IMR-90 (cell line): Measurements from ENCODE around the gene ST6GALNAC4. TPM values are rescaled to one million over a fixed set of nuclear protein-coding genes. Genes with fewer than 3 reads are reported as not detected.
A peak's percentile ranks its signal among the peaks of the same experiment; 100 is the strongest.

Experiments
- ATAC-seq: fragments of 200-7000 bp; cut with Tn5 transposase; 2 replicates; pipeline ENCODE4 v1.9.1; 2020; ENCODE audit warnings: low read depth, mild to moderate bottlenecking, moderate library complexity
- BruUV-seq: library from RNA; stranded (reverse); fragments of 400-500 nt; replicated peaks from 2 replicates; lab custom pipeline; 2021; lab: Mats Ljungman, UMichigan
- CTCF ChIA-PET: fragments of 300-600 bp; formaldehyde crosslinking; extraction: SDS; loops from one replicate; lab custom pipeline; 2021; ENCODE audit warnings: antibody characterized with exemption; lab: Yijun Ruan, JAX
- POLR2A ChIA-PET: fragments of 300-600 bp; sonication (Branson Sonifier 250); formaldehyde crosslinking; loops from one replicate; lab custom pipeline; 2022; ENCODE audit warnings: antibody characterized with exemption; ENCODE audit not compliant: unreplicated experiment; lab: Charles Lee
- DNase-seq: peaks from one replicate; pipeline ENCODE4 v3.0.0; 2013
- H2AFZ ChIP-seq: replicated peaks from 2 replicates; pipeline ENCODE3; 2013; ENCODE audit warnings: low read length, mild to moderate bottlenecking; ENCODE audit not compliant: poor library complexity
- H2AK5ac ChIP-seq: 2 replicates; pipeline ENCODE4 v1.6.1; 2013; ENCODE audit warnings: low read depth, low read length, inconsistent platforms
- H2AK9ac ChIP-seq: replicated peaks from 2 replicates; pipeline ENCODE3; 2013; ENCODE audit warnings: mild to moderate bottlenecking, low read depth, low read length, moderate library complexity; ENCODE audit not compliant: poor library complexity
- H2BK120ac ChIP-seq: 2 replicates; pipeline ENCODE4 v1.6.1; 2013; ENCODE audit warnings: low read depth, low read length, inconsistent platforms
- H2BK15ac ChIP-seq: 3 replicates; pipeline ENCODE4 v1.6.1; 2013; ENCODE audit warnings: low read depth, low read length, inconsistent platforms
- H2BK20ac ChIP-seq: 2 replicates; pipeline ENCODE4 v1.6.1; 2013; ENCODE audit warnings: low read depth, mild to moderate bottlenecking, inconsistent platforms, low read length, moderate library complexity
- H2BK5ac ChIP-seq: 2 replicates; pipeline ENCODE4 v1.6.1; 2013; ENCODE audit warnings: mild to moderate bottlenecking, low read depth, low read length, inconsistent platforms; ENCODE audit not compliant: poor library complexity, severe bottlenecking
- H3K14ac ChIP-seq: replicated peaks from 2 replicates; pipeline ENCODE4 v1.6.1; 2013; ENCODE audit warnings: low read depth, low read length, inconsistent platforms
- H3K18ac ChIP-seq: 2 replicates; pipeline ENCODE4 v1.6.1; 2013; ENCODE audit warnings: low read depth, low read length, control low read depth
- H3K23ac ChIP-seq: 2 replicates; pipeline ENCODE4 v1.6.1; 2013; ENCODE audit warnings: low read depth, low read length, inconsistent platforms
- H3K27ac ChIP-seq: 2 replicates; pipeline ENCODE4 v1.5.1; 2013; ENCODE audit warnings: mild to moderate bottlenecking, control low read depth, low read length; ENCODE audit not compliant: insufficient read depth
- H3K27me3 ChIP-seq: 2 replicates; pipeline ENCODE4 v1.6.1; 2013; ENCODE audit warnings: low read length; ENCODE audit not compliant: control insufficient read depth, insufficient read depth
- H3K36me3 ChIP-seq: 2 replicates; pipeline ENCODE4 v1.6.1; 2013; ENCODE audit warnings: low read length, mixed read lengths; ENCODE audit not compliant: control insufficient read depth, insufficient read depth
- H3K4ac ChIP-seq: 2 replicates; pipeline ENCODE4 v1.6.1; 2013; ENCODE audit warnings: low read depth, low read length, inconsistent platforms
- H3K4me1 ChIP-seq: 2 replicates; pipeline ENCODE4 v1.6.1; 2013; ENCODE audit warnings: low read length, mixed read lengths; ENCODE audit not compliant: control insufficient read depth, insufficient read depth
- H3K4me2 ChIP-seq: 2 replicates; pipeline ENCODE4 v1.6.1; 2013; ENCODE audit warnings: low read depth, mild to moderate bottlenecking, control low read depth, low read length, moderate library complexity
- H3K4me3 ChIP-seq: 2 replicates; pipeline ENCODE4 v1.5.1; 2013; ENCODE audit warnings: low read depth, mild to moderate bottlenecking, control low read depth, low read length, moderate library complexity; ENCODE audit not compliant: insufficient read depth
- H3K56ac ChIP-seq: 2 replicates; pipeline ENCODE4 v1.6.1; 2013; ENCODE audit warnings: low read length, inconsistent platforms; ENCODE audit not compliant: insufficient read depth; ENCODE audit errors: extremely low read depth
- H3K79me1 ChIP-seq, 2 experiments: 2 replicates each; pipeline ENCODE4 v1.6.1; 2013; ENCODE audit warnings: low read length in 2 of 2, inconsistent platforms in 1 of 2, low read depth in 1 of 2
- H3K9ac ChIP-seq: 2 replicates; pipeline ENCODE4 v1.6.1; 2013; ENCODE audit warnings: low read depth, low read length, control low read depth
- H3K9me1 ChIP-seq: 2 replicates; pipeline ENCODE4 v1.6.1; 2013; ENCODE audit warnings: low read length, inconsistent platforms; ENCODE audit not compliant: insufficient read depth
- H3K9me3 ChIP-seq: 2 replicates; pipeline ENCODE4 v1.6.1; 2013; ENCODE audit warnings: low read length; ENCODE audit not compliant: control insufficient read depth, insufficient read depth
- H4K20me1 ChIP-seq: 2 replicates; pipeline ENCODE4 v1.6.1; 2013; ENCODE audit warnings: low read length, inconsistent platforms; ENCODE audit not compliant: insufficient read depth
- H4K5ac ChIP-seq: 2 replicates; pipeline ENCODE4 v1.6.1; 2013; ENCODE audit warnings: mild to moderate bottlenecking, low read depth, low read length, control low read depth
- H4K8ac ChIP-seq, 2 experiments: 2 replicates each; pipeline ENCODE4 v1.6.1; 2013; ENCODE audit warnings: low read depth in 2 of 2, low read length in 2 of 2, control low read depth in 1 of 2, inconsistent platforms in 1 of 2
- H4K91ac ChIP-seq: 2 replicates; pipeline ENCODE4 v1.6.1; 2013; ENCODE audit warnings: low read depth, low read length, inconsistent platforms; ENCODE audit not compliant: insufficient read depth
- CEBPB ChIP-seq: IDR thresholded peaks from 2 replicates; pipeline ENCODE4 v1.6.1; 2012; ENCODE audit warnings: low read depth, low read length, improper control_type of control experiment
- ELK1 ChIP-seq: fragments of 150-350 bp; IDR thresholded peaks from 2 replicates; pipeline ENCODE4 v1.6.1; 2016; ENCODE audit warnings: low read depth, mild to moderate bottlenecking, low read length, moderate library complexity, borderline replicate concordance
- FOS ChIP-seq: fragments of 150-350 bp; IDR thresholded peaks from 2 replicates; pipeline ENCODE4 v1.6.1; 2016; ENCODE audit warnings: low read depth, low read length
- POLR2A ChIP-seq: IDR thresholded peaks from 2 replicates; pipeline ENCODE4 v1.6.1; 2012; ENCODE audit warnings: mild to moderate bottlenecking, low read depth, low read length
- RAD21 ChIP-seq: IDR thresholded peaks from 2 replicates; pipeline ENCODE4 v1.6.1; 2012; ENCODE audit warnings: low read length, improper control_type of control experiment
- USF2 ChIP-seq: fragments of 150-350 bp; IDR thresholded peaks from 2 replicates; pipeline ENCODE4 v1.6.1; 2017; ENCODE audit warnings: mild to moderate bottlenecking, antibody characterized with exemption, low read length, low read depth
- WGBS, 2 experiments: methylation state at CpG; one replicate each; pipeline versions ENCODE4 v1.1.5 to v1.1.7; 2013; ENCODE audit warnings: missing lambda C conversion rate in 2 of 2; ENCODE audit not compliant: insufficient read length in 1 of 2; ENCODE audit errors: extremely low coverage in 2 of 2; 5-methylcytosine and 5-hydroxymethylcytosine counted together
- dilution Hi-C: fragments of 300-500 bp; cut with HindIII; formaldehyde crosslinking; loops from one replicate; pipeline ENCODE4 v1.14.3; 2018; ENCODE audit warnings: low sequenced_read_pairs; ENCODE audit not compliant: unreplicated experiment
- in situ Hi-C: fragments of 300-500 bp; cut with MboI; formaldehyde crosslinking; loops from 3 replicates; pipeline ENCODE4 v1.14.3; 2019; ENCODE audit warnings: low sequenced_read_pairs, inconsistent platforms, mixed read lengths
- intact Hi-C: fragments of 100-400 bp; cut with micrococcal nuclease; formaldehyde crosslinking; loops from 2 replicates; pipeline ENCODE4 v1.10.0; 2022
- polyA plus RNA-seq, 3 experiments: library from polyadenylated mRNA; depleted of rRNA; stranded (reverse); fragments of >200 nt; gene quantifications; 2 replicates each; pipeline ENCODE4 v1.2.3, GENCODE V29; 2012; ENCODE audit warnings: low replicate concordance in 1 of 3
- total RNA-seq: library from RNA; depleted of rRNA; stranded (reverse); fragments of >200 nt; gene quantifications from 2 replicates; pipeline ENCODE4 v1.2.3, GENCODE V29; 2012
- TF ChIP-seq, protein P1 (sequence below): conservative IDR thresholded peaks from 2 replicates; pipeline ENCODE4 v1.5.1; 2012; ENCODE audit warnings: mild to moderate bottlenecking, low read depth, low read length, improper control_type of control experiment

ST6GALNAC4 gene
- total and polyA plus RNA-seq, 2 of the 4 experiments (the other 2 are of a cell fraction): 12.5 to 32.9 TPM

GRCh38 chr9:127960410-127961154, 43.7 kb upstream of the ST6GALNAC4 start:
- Histone ChIP-seq H3K56ac (no peak overlapping the region), H4K8ac (peak overlapping the region in 1 of 2 experiments; percentile 10; a peak in 1 of 4 replicates), H2AK9ac (peak overlapping the region; percentile 11), H3K23ac (peak overlapping the region; percentile 25; the same call in 1 of the 2 replicates), H3K18ac (no peak overlapping the region; the same call in 1 of the 2 replicates), H3K79me1 (peaks cover 30 to 75% of the 10 kb centered on the region in 2 experiments), H3K4me1 (peaks cover 26% of the 10 kb centered on the region), H3K27ac (no peak overlapping the region), H3K9me1 (peaks cover 5% of the 10 kb centered on the region), H3K27me3 (no peaks in the 10 kb centered on the region), H3K14ac (no peak overlapping the region), H2BK20ac (no peak overlapping the region), H2AK5ac (peak overlapping the region; percentile 30; the same call in 1 of the 2 replicates), H3K36me3 (no peaks in the 10 kb centered on the region), H4K20me1 (peaks cover 5% of the 10 kb centered on the region), H2BK5ac (no peak overlapping the region), H3K4me3 (no peak overlapping the region), H4K91ac (no peak overlapping the region), H3K9me3 (no peaks in the 10 kb centered on the region; the same call in 1 of the 2 replicates), H2BK120ac (no peak overlapping the region), H3K9ac (no peak overlapping the region; the same call in 1 of the 2 replicates), H2BK15ac (no peak overlapping the region), H3K4me2 (no peak overlapping the region), H2AFZ (no peak overlapping the region), H4K5ac (no peak overlapping the region; the same call in 1 of the 2 replicates), H3K4ac (no peak overlapping the region)
- no peak for DNase-seq
- ChIA-PET POLR2A (no interaction called here), CTCF (interaction anchor here (1.0 to 1.1 kb wide), 2 partner anchors 17 to 18 kb away, joined by 3 to 4 read pairs; no protein-coding TSS in a partner anchor)
- WGBS, 2 experiments: 100% methylated on average over 1 of the region's 11 CpGs; no CpG with 5 or more reads in 1 of the 2 experiments
- dilution Hi-C loops: no loop called here
- peak; percentile 10; the same call in 1 of the 2 replicates for ATAC-seq
- no TSS peak for BruUV-seq
- in situ Hi-C loops: no loop called here
- intact Hi-C loops: no loop called here
- TF ChIP-seq ELK1 (no peak), USF2 (no peak), CEBPB (no peak), POLR2A (no peak), RAD21 (no peak), FOS (no peak)
- TF ChIP-seq, protein P1, sequence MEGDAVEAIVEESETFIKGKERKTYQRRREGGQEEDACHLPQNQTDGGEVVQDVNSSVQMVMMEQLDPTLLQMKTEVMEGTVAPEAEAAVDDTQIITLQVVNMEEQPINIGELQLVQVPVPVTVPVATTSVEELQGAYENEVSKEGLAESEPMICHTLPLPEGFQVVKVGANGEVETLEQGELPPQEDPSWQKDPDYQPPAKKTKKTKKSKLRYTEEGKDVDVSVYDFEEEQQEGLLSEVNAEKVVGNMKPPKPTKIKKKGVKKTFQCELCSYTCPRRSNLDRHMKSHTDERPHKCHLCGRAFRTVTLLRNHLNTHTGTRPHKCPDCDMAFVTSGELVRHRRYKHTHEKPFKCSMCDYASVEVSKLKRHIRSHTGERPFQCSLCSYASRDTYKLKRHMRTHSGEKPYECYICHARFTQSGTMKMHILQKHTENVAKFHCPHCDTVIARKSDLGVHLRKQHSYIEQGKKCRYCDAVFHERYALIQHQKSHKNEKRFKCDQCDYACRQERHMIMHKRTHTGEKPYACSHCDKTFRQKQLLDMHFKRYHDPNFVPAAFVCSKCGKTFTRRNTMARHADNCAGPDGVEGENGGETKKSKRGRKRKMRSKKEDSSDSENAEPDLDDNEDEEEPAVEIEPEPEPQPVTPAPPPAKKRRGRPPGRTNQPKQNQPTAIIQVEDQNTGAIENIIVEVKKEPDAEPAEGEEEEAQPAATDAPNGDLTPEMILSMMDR: no peak
